GM10266 (cell line): ENCODE results near the gene SPRR3.

Experiments used
- DNase-seq: peaks from one replicate; pipeline ENCODE4 v3.0.0; 2012; ENCODE audit errors: extremely low spot score
- TF ChIP-seq, protein P1 (sequence below): IDR thresholded peaks from 2 replicates; pipeline ENCODE4 v1.5.1; 2012; ENCODE audit warnings: mild to moderate bottlenecking, low read depth; ENCODE audit not compliant: control insufficient read depth, insufficient read depth; ENCODE audit errors: missing control alignments

The SPRR3 gene

DNA sequence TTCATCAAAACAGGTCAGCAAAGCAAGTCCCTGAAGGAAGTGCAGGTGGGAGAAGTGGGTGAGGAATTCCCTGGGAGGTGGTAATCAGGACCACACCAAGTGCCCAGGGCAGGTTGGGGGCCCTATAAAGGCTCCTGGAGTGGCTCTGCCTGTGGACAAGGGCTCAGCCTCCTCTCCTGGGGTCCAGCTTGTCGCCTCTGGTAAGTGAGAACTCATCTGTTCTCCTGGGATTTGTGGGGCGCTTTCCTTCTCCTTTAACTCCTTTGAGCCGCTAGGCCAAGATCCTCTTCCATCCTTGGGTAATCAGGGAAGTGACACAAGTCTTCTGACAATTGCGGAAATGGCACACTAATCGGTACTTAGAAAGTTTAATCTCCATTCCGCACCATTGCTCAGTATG lies 31.1 kb upstream of the SPRR3 start, which contains the start of gene SPRR4:
TSS of gene SPRR4 (plus strand) at position 154 of the 400 bp plus-strand sequence. CDS start 1,243 bp downstream, outside the sequence.
- TF ChIP-seq, protein P1, sequence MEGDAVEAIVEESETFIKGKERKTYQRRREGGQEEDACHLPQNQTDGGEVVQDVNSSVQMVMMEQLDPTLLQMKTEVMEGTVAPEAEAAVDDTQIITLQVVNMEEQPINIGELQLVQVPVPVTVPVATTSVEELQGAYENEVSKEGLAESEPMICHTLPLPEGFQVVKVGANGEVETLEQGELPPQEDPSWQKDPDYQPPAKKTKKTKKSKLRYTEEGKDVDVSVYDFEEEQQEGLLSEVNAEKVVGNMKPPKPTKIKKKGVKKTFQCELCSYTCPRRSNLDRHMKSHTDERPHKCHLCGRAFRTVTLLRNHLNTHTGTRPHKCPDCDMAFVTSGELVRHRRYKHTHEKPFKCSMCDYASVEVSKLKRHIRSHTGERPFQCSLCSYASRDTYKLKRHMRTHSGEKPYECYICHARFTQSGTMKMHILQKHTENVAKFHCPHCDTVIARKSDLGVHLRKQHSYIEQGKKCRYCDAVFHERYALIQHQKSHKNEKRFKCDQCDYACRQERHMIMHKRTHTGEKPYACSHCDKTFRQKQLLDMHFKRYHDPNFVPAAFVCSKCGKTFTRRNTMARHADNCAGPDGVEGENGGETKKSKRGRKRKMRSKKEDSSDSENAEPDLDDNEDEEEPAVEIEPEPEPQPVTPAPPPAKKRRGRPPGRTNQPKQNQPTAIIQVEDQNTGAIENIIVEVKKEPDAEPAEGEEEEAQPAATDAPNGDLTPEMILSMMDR: no peak
- no peak for DNase-seq

DNA sequence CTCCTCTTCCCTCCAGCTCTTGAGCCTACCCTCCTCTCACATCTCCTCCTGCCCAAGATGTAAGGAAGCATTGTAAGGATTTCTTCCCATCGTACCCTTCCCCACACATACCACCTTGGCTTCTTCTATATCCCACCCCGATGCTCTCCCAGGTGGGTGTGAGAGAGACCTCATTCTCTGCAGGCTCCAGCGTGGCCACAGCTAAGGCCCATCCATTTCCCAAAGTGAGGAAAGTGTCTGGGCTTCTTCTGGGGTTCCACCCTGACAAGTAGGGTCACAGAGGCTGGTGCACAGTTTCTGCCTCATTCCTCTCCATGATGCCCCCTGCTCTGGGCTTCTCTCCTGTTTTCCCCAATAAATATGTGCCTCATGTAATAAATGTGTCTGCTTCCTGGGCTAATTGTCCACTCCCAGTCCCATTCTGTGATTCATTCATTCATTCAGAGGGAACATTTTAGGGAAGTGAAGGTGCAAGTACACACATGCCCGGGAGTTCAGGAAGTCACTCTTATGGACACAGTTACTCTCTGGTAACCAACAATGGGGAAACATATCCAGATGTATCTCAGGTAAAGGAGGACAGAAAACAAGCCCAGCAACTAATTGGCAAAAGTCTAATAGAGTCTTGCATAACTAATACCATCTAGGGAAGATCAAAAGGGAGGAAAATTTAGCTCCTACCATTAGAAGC lies 29.2 kb upstream of the SPRR3 start:
- no peak for DNase-seq
- TF ChIP-seq, protein P1: no peak

DNA sequence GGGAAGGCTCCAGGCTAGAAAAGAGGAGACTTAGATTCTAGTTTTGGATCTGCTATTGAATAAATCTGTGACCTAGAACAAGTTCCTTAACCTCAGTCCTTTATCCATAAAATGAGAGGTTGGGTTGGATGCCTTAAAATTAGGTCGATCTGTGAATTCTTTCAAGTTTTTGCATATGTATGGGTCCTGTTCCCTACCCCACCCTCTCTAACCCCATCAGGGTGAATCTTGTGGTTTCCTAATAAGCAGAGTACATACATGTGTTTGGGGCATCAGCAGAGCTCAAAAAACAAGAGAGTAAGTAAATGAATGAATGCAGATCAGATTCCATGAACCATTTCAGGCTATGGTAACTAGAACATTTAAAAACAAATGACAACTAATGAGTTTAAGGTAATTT lies 24.9 kb upstream of the SPRR3 start:
- TF ChIP-seq, protein P1: no peak
- DNase-seq: no peak

DNA sequence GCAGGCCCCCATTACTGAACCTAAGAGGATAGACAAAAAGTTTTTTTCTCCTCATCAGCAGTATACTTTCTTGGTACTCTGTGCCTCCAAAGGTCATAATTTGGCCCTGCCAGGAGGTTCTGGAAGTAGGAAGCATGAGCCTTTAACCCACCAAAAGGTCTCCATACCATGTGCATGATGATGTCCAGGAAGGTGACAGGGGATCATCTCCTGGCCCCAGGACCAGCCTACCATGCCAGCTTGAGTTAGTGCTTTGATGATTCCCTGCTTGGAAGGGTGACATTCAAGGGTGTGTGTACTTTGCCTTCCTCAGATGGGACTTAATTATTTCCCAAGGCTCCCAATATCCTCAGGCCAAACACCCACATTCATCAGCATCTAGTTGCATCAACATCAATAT lies 23.9 kb upstream of the SPRR3 start:
- TF ChIP-seq, protein P1: no peak

DNA sequence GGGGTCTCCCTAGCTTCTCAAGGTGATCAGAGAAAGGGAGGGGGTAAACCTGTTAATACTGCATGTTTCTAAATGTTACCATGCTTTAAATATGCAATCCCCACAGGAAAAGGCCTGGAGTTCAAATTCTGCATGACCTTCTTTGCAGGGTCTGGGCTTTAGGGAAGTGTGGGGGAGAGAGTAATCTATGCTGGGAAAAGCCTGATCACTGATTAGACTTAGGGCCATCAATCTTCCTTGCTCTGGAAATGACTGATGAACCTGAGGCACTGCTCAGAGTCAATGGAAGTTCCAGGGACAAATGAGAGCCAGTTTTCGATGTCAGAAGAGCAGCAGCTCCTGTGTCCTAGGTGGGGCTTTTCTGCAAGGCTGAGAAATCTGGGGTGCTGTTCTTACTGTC lies 20.9 kb upstream of the SPRR3 start:
- DNase-seq: no peak
- TF ChIP-seq, protein P1: no peak

More for the DNA sequence above, 23.9 kb upstream of the SPRR3 start:
- no peak for DNase-seq

DNA sequence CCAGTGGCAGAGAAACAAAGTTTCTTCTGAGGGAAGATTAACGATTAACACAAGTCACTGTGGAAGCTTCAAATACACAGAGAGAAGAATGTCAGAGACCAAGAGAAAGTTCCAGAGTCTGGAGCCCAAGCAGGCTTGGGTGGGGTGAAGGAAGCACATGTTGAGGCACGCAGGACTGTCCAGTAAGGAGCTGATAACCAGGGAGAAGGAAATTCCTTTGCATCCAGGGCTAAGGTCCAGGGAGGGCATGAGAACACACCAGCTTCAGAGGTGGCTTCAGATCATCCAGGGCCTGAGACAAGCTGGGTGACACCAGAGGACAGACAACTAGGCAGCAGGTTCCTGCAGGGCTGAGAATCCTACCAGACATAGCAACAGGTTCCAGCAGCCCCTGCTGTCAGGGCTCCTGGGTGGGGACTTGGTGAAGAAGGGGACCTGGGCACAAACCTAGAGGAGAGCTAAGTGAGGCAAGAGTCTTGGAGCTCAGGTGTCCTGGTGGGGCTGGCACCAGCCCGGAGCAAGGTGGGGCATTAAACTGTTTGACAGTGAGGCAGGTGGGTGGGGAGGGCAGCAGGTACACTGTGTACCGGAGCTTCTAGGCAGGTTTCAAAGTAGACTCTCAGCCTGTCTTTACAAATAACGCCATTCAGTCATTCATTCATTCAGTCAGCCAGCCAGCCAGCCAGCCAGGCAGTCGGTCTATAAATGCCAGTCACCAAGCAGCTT lies 20.2 kb upstream of the SPRR3 start:
- TF ChIP-seq, protein P1: no peak
- DNase-seq: no peak

DNA sequence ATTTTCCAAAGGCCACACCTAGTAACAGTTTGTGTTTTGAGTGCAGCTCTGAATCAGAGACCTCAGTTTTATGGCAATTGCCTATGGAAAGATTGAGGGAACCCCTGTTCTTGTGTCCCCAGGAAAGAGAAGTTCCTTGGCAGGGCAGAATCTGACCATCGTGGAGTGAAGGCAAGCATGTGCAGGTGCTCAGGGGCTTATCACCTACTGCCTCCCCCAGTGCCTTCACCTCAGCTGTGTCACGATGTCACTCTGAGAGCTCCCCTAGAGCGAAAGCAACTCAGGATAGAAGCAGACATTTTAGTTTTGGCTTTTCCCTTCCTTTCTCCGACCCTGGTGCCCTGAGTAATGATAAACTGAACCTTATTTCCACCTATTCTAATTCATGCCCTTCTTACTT lies 19.5 kb upstream of the SPRR3 start:
- no peak for DNase-seq
- TF ChIP-seq, protein P1: no peak
